PC-9 (cell line): ENCODE data around the gene FUT6. TPM values are rescaled to one million over a fixed set of nuclear protein-coding genes. Genes with fewer than 3 reads are reported as not detected.
"Not testable (repeated sequence)": the region's sequence is repeated elsewhere in the genome, so short reads cannot be mapped to it uniquely, and the experiment has no call there.

Source experiments
- Bru-seq: library from RNA; stranded (reverse); fragments of 400-500 nt; gene quantifications from one replicate; lab custom pipeline; 2021; lab: Mats Ljungman, UMichigan
- BruChase-seq, 2 experiments: library from RNA; stranded (reverse); fragments of 400-500 nt; gene quantifications; one replicate each; lab custom pipeline; 2021; lab: Mats Ljungman, UMichigan
- BruUV-seq: library from RNA; stranded (reverse); fragments of 400-500 nt; replicated peaks from 2 replicates; lab custom pipeline; 2021; lab: Mats Ljungman, UMichigan
- CTCF ChIA-PET: fragments of 300-600 bp; sonication (Branson Sonifier 250); formaldehyde crosslinking; loops from one replicate; lab custom pipeline; 2022; ENCODE audit warnings: antibody characterized with exemption; lab: Charles Lee
- POLR2A ChIA-PET: fragments of 300-600 bp; sonication (Branson Sonifier 250); formaldehyde crosslinking; loops from one replicate; lab custom pipeline; 2022; ENCODE audit warnings: antibody characterized with exemption; ENCODE audit not compliant: unreplicated experiment; lab: Charles Lee
- DNase-seq, 2 experiments: peaks; one replicate each; pipeline versions ENCODE4 v3.0.0 to v3.0.0-alpha.2; 2015 to 2022; ENCODE audit warnings: mixed read lengths in 1 of 2
- H2AFZ ChIP-seq: fragments of 200-600 bp; sonication (generic); 2 replicates; pipeline ENCODE4 v1.8.1; 2017; ENCODE audit warnings: antibody characterized with exemption
- H3F3A ChIP-seq: fragments of 200-600 bp; sonication (generic); 2 replicates; pipeline ENCODE4 v1.8.1; 2017; ENCODE audit warnings: antibody characterized with exemption, mild to moderate bottlenecking, low read depth; ENCODE audit not compliant: insufficient read depth
- H3K27ac ChIP-seq: fragments of 200-600 bp; sonication (generic); 2 replicates; pipeline ENCODE4 v1.6.1; 2016; ENCODE audit warnings: mixed run types
- H3K27me3 ChIP-seq: fragments of 200-600 bp; sonication (generic); 2 replicates; pipeline ENCODE4 v1.6.1; 2016; ENCODE audit warnings: low read depth, mixed run types; ENCODE audit not compliant: insufficient read depth
- H3K36me3 ChIP-seq: fragments of 200-600 bp; sonication (generic); 2 replicates; pipeline ENCODE4 v1.6.1; 2016; ENCODE audit warnings: low read depth, mixed run types
- H3K4me1 ChIP-seq: fragments of 200-600 bp; sonication (generic); replicated peaks from 2 replicates; pipeline ENCODE4 v1.6.1; 2016; ENCODE audit warnings: mixed run types; ENCODE audit not compliant: insufficient read depth
- H3K4me2 ChIP-seq: fragments of 200-600 bp; sonication (generic); 2 replicates; pipeline ENCODE4 v1.6.1; 2017; ENCODE audit warnings: mixed run types
- H3K4me3 ChIP-seq: fragments of 200-600 bp; sonication (generic); 2 replicates; pipeline ENCODE4 v1.6.1; 2016; ENCODE audit warnings: mixed run types
- H3K79me2 ChIP-seq: fragments of 200-600 bp; sonication (generic); 2 replicates; pipeline ENCODE4 v1.6.1; 2017; ENCODE audit warnings: low read depth, mixed run types
- H3K9me2 ChIP-seq: fragments of 200-600 bp; sonication (generic); 2 replicates; pipeline ENCODE4 v1.8.1; 2017; ENCODE audit warnings: mild to moderate bottlenecking; ENCODE audit not compliant: insufficient read depth
- H3K9me3 ChIP-seq: fragments of 200-600 bp; sonication (generic); 2 replicates; pipeline ENCODE4 v1.8.1; 2016; ENCODE audit warnings: low read depth; ENCODE audit not compliant: insufficient read depth
- H4K20me1 ChIP-seq: fragments of 200-600 bp; sonication (generic); 2 replicates; pipeline ENCODE4 v1.8.1; 2017; ENCODE audit not compliant: insufficient read depth
- CTCF ChIP-seq: fragments of 200-600 bp; sonication (generic); conservative IDR thresholded peaks from 2 replicates; pipeline ENCODE4 v1.6.1; 2017; ENCODE audit warnings: mixed run types, antibody characterized with exemption, mild to moderate bottlenecking, moderate library complexity
- EZH2 ChIP-seq: fragments of 200-600 bp; sonication (generic); IDR thresholded peaks from 2 replicates; pipeline ENCODE4 v1.8.0; 2017; ENCODE audit warnings: antibody characterized with exemption, low read depth
- intact Hi-C: fragments of 100-400 bp; cut with micrococcal nuclease; formaldehyde crosslinking; loops from one replicate; pipeline ENCODE4 v1.10.0; 2022; ENCODE audit not compliant: unreplicated experiment
- long read RNA-seq: library from polyadenylated mRNA; stranded (forward); transcript quantifications from one replicate; pipeline ENCODE4 v2.0.0, GENCODE V29; 2022
- total RNA-seq: library from RNA; stranded (reverse); gene quantifications from 2 replicates; pipeline ENCODE4 v1.2.3, GENCODE V29; 2021

FUT6 gene
- total RNA-seq (0.43 and 0.55 TPM in 2 replicates), Bru-seq, nascent RNA (percentile 24 among the genes with signal in this experiment), BruChase-seq, experiment 1, labeled RNA remaining after a 2-hour chase (percentile 25 among the genes with signal in this experiment), BruChase-seq, experiment 2, labeled RNA remaining after a 6-hour chase (percentile 31 among the genes with signal in this experiment)
- long read RNA-seq, partial matches to known transcripts = 0 of 1 reads
- long read RNA-seq, other reads (novel, unspliced or antisense) = 1 of 1 reads

GRCh38 chr19:5839065-5840017 lies at the start of gene FUT6:
TSS of gene FUT6 (minus strand) at chr19:5839702. CDS start at chr19:5832567, 7,135 bp downstream.
- ChIA-PET POLR2A (no interaction called here), CTCF (interaction anchor here (0.7 kb wide), 1 partner anchor 151 kb away, joined by 14 read pairs; no protein-coding TSS in a partner anchor)
- H3K4me3 ChIP-seq = no peak within 1 kb of the TSS
- no peaks in the 10 kb centered on the region for H3K79me2 ChIP-seq
- no peak within 1 kb of the TSS for H3K27ac ChIP-seq
- no TSS peak for BruUV-seq
- no peak within 1 kb of the TSS for H2AFZ ChIP-seq
- TF ChIP-seq CTCF (no peak), EZH2 (no peak)
- intact Hi-C loops = no loop called here
- no peaks in the 10 kb centered on the region for H4K20me1 ChIP-seq
- H3K9me3 ChIP-seq = no peaks in the 10 kb centered on the region
- peaks cover 3% of the 10 kb centered on the region; the same call in 1 of the 2 replicates for H3F3A ChIP-seq
- no peaks in the 10 kb centered on the region for H3K4me1 ChIP-seq
- no peaks in the 10 kb centered on the region for H3K36me3 ChIP-seq
- no peak for DNase-seq
- H3K4me2 ChIP-seq = no peak within 1 kb of the TSS
- H3K27me3 ChIP-seq = no peaks in the 10 kb centered on the region
- no peaks in the 10 kb centered on the region for H3K9me2 ChIP-seq

GRCh38 chr19:5884065-5884811 lies 44.7 kb upstream of the FUT6 start:
- H3K27me3 ChIP-seq, H3F3A ChIP-seq, H3K4me3 ChIP-seq, H3K4me2 ChIP-seq, H4K20me1 ChIP-seq, intact Hi-C loops, H3K36me3 ChIP-seq, H3K27ac ChIP-seq, H2AFZ ChIP-seq, BruUV-seq, CTCF ChIA-PET, H3K79me2 ChIP-seq, H3K4me1 ChIP-seq, H3K9me2 ChIP-seq, H3K9me3 ChIP-seq, DNase-seq: not testable (repeated sequence)
- POLR2A ChIA-PET = interaction anchor here (0.7 kb wide), 1 partner anchor 34 kb away, joined by 3 read pairs; no protein-coding TSS in a partner anchor

GRCh38 chr19:5883157-5883873 lies 43.8 kb upstream of the FUT6 start:
- H3K4me1 ChIP-seq, H3K36me3 ChIP-seq, H2AFZ ChIP-seq, BruUV-seq, H3K27me3 ChIP-seq, CTCF ChIA-PET, DNase-seq, H3K9me3 ChIP-seq, H3K4me3 ChIP-seq, H3K27ac ChIP-seq, H3K79me2 ChIP-seq, H3K4me2 ChIP-seq, H3K9me2 ChIP-seq, intact Hi-C loops, H4K20me1 ChIP-seq, H3F3A ChIP-seq: not testable (repeated sequence)
- POLR2A ChIA-PET = interaction anchor here (0.7 kb wide), 1 partner anchor 33 kb away, joined by 3 read pairs; no protein-coding TSS in a partner anchor
